OCI-LY1 (cell line): ENCODE results near the gene TEPSIN.

ENCODE experiments used
- H2AFZ ChIP-seq: fragments of 200-600 bp; sonication (generic), shearing (Covaris generic); 2 replicates; pipeline ENCODE4 v1.6.0; 2014; ENCODE audit warnings: antibody characterized with exemption, mild to moderate bottlenecking, low read length
- H3F3A ChIP-seq: fragments of 200-600 bp; sonication (generic), shearing (Covaris generic); 2 replicates; pipeline ENCODE4 v1.6.0; 2014; ENCODE audit warnings: mild to moderate bottlenecking, antibody characterized with exemption, low read length, moderate library complexity; ENCODE audit not compliant: insufficient read depth
- H3K27ac ChIP-seq: fragments of 200-600 bp; sonication (generic); 2 replicates; pipeline ENCODE4 v1.5.1; 2014; ENCODE audit warnings: low read length, mixed run types, mild to moderate bottlenecking, low read depth; ENCODE audit not compliant: poor library complexity, severe bottlenecking
- H3K27me3 ChIP-seq: fragments of 200-600 bp; sonication (generic); 2 replicates; pipeline ENCODE4 v1.6.0; 2014; ENCODE audit warnings: antibody characterized with exemption, mild to moderate bottlenecking, low read length, moderate library complexity; ENCODE audit not compliant: insufficient read depth
- H3K36me3 ChIP-seq: fragments of 200-600 bp; sonication (generic); 2 replicates; pipeline ENCODE4 v1.6.1; 2014; ENCODE audit warnings: mild to moderate bottlenecking, antibody characterized with exemption, low read length, moderate library complexity, mixed read lengths; ENCODE audit not compliant: insufficient read depth
- H3K4me1 ChIP-seq: fragments of 200-600 bp; sonication (generic); 2 replicates; pipeline ENCODE4 v1.5.1; 2014; ENCODE audit warnings: mild to moderate bottlenecking, low read length, moderate library complexity; ENCODE audit not compliant: insufficient read depth, severe bottlenecking
- H3K4me2 ChIP-seq: fragments of 200-600 bp; sonication (generic), shearing (Covaris generic); 2 replicates; pipeline ENCODE4 v1.6.1; 2014; ENCODE audit warnings: low read length
- H3K4me3 ChIP-seq: fragments of 200-600 bp; sonication (generic); 2 replicates; pipeline ENCODE4 v1.5.1; 2014; ENCODE audit warnings: low read length, low read depth, mild to moderate bottlenecking, mixed read lengths; ENCODE audit not compliant: poor library complexity, severe bottlenecking
- H3K79me2 ChIP-seq: fragments of 200-600 bp; shearing (Covaris generic); 2 replicates; pipeline ENCODE4 v1.6.1; 2016; ENCODE audit warnings: mixed run types, low read length, mixed read lengths; ENCODE audit not compliant: insufficient read depth
- H3K9ac ChIP-seq: fragments of 200-600 bp; sonication (generic), shearing (Covaris generic); 2 replicates; pipeline ENCODE4 v1.6.1; 2014; ENCODE audit warnings: mild to moderate bottlenecking, low read length, mixed read lengths
- H3K9me2 ChIP-seq: fragments of 200-600 bp; sonication (generic), shearing (Covaris generic); 2 replicates; pipeline ENCODE4 v1.6.1; 2014; ENCODE audit warnings: low read depth, mild to moderate bottlenecking, low read length, mixed read lengths
- H3K9me3 ChIP-seq: fragments of 200-600 bp; shearing (Covaris generic); 2 replicates; pipeline ENCODE4 v1.6.1; 2014; ENCODE audit warnings: low read length, mixed read lengths
- H4K20me1 ChIP-seq: fragments of 200-600 bp; sonication (generic), shearing (Covaris generic); 2 replicates; pipeline ENCODE4 v1.6.0; 2016; ENCODE audit warnings: mild to moderate bottlenecking, low read length; ENCODE audit not compliant: insufficient read depth
- EZH2 ChIP-seq: fragments of 200-600 bp; sonication (generic), shearing (Covaris generic); IDR thresholded peaks from 2 replicates; pipeline ENCODE4 v1.8.0; 2017; ENCODE audit warnings: borderline replicate concordance, mixed run types, mild to moderate bottlenecking, antibody characterized with exemption, low read length, moderate library complexity, mixed read lengths
- TF ChIP-seq, protein P1 (sequence below): fragments of 200-600 bp; sonication (generic), shearing (Covaris generic); IDR thresholded peaks from 2 replicates; pipeline ENCODE4 v1.5.1; 2017; ENCODE audit warnings: mild to moderate bottlenecking, antibody characterized with exemption, low read length, moderate library complexity, mixed read lengths

Gene TEPSIN

DNA sequence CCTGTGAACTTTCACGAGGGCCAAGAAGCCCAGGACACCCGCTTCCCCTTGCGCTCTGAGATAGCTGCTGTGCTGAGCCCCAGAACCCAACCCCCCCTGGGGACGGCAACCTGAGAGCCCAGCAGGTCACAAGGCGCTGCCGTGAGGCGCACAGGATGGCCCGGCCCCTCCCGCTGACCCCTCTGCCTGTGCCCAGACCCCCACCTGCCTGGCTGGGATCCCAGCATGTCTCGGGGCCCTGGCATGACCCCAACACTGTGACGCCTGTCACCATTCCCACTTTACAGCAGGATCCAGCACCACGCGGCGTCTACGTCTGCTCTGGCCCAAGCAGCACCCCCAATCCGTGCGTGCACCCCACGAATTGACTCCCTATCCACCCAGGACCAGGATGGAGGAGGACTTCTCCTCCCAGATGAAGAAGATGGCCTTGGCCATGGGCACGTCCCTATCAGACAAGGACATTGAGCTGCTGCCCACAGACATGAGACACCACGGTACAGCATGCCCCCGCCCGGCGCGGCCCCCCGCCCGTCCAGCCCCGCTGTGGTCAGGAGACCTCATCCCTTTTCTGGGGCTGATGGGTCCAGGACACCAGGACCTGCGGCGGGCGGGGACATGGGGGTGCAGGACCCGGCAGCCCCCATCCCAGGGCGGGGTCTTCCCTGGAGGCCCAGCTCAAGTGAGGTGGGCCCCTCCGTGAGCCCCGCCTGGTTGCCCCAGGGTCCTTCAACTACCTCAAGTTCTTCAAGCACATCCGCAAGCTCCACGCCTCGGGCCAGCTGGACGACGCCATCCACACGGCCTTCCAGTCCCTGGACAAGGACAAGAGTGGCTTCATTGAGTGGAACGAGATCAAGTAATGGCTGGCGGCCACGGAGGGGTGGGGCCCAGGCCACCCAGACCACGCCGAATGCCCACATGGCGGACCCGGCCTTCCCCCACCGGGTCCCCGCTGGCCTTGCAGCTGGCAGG lies 57.7 kb downstream of the TEPSIN start:
- Histone ChIP-seq H2AFZ (no peak overlapping the region), H3K9me2 (no peaks in the 10 kb centered on the region), H3K27ac (no peak overlapping the region), H3K9ac (no peak overlapping the region), H3K4me1 (no peaks in the 10 kb centered on the region), H3K36me3 (no peaks in the 10 kb centered on the region), H3K4me2 (no peak overlapping the region), H3K4me3 (no peak overlapping the region), H3K9me3 (no peaks in the 10 kb centered on the region), H3F3A (no peaks in the 10 kb centered on the region), H3K79me2 (no peaks in the 10 kb centered on the region), H4K20me1 (no peaks in the 10 kb centered on the region), H3K27me3 (peaks cover 9% of the 10 kb centered on the region)
- TF ChIP-seq, protein P1, sequence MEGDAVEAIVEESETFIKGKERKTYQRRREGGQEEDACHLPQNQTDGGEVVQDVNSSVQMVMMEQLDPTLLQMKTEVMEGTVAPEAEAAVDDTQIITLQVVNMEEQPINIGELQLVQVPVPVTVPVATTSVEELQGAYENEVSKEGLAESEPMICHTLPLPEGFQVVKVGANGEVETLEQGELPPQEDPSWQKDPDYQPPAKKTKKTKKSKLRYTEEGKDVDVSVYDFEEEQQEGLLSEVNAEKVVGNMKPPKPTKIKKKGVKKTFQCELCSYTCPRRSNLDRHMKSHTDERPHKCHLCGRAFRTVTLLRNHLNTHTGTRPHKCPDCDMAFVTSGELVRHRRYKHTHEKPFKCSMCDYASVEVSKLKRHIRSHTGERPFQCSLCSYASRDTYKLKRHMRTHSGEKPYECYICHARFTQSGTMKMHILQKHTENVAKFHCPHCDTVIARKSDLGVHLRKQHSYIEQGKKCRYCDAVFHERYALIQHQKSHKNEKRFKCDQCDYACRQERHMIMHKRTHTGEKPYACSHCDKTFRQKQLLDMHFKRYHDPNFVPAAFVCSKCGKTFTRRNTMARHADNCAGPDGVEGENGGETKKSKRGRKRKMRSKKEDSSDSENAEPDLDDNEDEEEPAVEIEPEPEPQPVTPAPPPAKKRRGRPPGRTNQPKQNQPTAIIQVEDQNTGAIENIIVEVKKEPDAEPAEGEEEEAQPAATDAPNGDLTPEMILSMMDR: no peak
- no peak for TF ChIP-seq EZH2

DNA sequence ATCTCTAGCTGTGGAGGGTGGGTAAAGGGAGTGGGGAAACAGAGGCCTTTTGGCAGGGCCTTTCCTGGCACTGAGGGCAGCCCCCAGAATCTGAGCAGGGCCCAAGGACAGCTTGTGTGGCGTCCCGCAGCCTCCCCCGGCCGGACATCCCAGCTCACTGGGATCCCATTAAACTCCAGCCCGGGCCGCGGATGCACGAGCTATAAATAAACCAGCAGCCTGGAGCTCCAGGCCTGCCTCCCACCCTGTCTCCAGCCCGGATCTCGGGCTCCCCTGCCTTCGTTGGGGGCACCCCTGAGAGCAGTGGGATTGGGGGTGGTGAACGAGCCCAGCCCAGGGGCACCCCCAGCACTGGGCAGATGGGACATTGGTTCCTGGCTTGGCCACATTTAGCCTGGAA lies 59.0 kb downstream of the TEPSIN start:
- Histone ChIP-seq H2AFZ (no peak overlapping the region), H3K9me3 (peaks cover 9% of the 10 kb centered on the region), H3K4me2 (no peak overlapping the region), H3K4me3 (no peak overlapping the region), H3K9ac (no peak overlapping the region), H3K4me1 (no peaks in the 10 kb centered on the region), H3F3A (no peaks in the 10 kb centered on the region), H3K79me2 (no peaks in the 10 kb centered on the region), H3K36me3 (no peaks in the 10 kb centered on the region; the same call in 1 of the 2 replicates), H3K27ac (no peak overlapping the region), H3K27me3 (peaks cover 17% of the 10 kb centered on the region), H3K9me2 (no peaks in the 10 kb centered on the region), H4K20me1 (no peaks in the 10 kb centered on the region)
- no peak for TF ChIP-seq EZH2
- TF ChIP-seq, protein P1: no peak

DNA sequence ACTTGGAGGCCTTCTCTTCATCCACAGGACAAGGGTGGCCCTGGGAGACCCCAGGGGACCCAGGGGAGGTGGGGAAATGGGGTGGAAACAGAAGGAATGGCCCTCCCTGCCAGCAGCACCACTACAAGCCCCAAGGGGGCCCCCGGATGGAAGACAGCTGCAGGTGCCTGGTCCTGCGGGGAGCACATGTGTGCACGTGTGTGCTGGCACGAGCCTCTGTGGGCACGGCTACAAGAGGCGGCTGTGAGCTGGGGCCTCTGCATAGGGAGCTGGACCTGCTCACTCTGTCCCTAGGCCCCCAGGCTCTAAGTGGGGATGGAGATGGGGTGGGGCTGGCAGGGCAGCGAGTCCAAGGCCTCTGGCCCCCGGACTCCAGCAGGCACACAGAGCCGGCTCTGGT lies 59.6 kb downstream of the TEPSIN start:
- TF ChIP-seq EZH2: no peak
- TF ChIP-seq, protein P1: no peak

More for the DNA sequence above, 59.6 kb downstream of the TEPSIN start:
- no peak overlapping the region for H3K4me3 ChIP-seq
- no peak overlapping the region for H2AFZ ChIP-seq
- no peaks in the 10 kb centered on the region for H3F3A ChIP-seq
- no peak overlapping the region for H3K4me2 ChIP-seq
- H3K4me1 ChIP-seq: no peaks in the 10 kb centered on the region
- no peak overlapping the region for H3K9ac ChIP-seq
- H3K27ac ChIP-seq: no peak overlapping the region
- no peaks in the 10 kb centered on the region for H3K9me2 ChIP-seq
- no peaks in the 10 kb centered on the region; the same call in 1 of the 2 replicates for H3K36me3 ChIP-seq
- H3K27me3 ChIP-seq: peaks cover 18% of the 10 kb centered on the region
- H3K9me3 ChIP-seq: peaks cover 10% of the 10 kb centered on the region
- H4K20me1 ChIP-seq: no peaks in the 10 kb centered on the region
- no peaks in the 10 kb centered on the region for H3K79me2 ChIP-seq
